NCI-H748 (cell line): Measurements from ENCODE around the gene CDH8.

Experiments
- DNase-seq: peaks from one replicate; lab custom pipeline; 2025; ENCODE audit not compliant: unreplicated experiment; lab: John Stamatoyannopoulos, UW

CDH8 gene

GRCh38 chr16:62034231-62035114, 1.8 kb downstream of the CDH8 start:
- DNase-seq: peak; percentile 65

GRCh38 chr16:62033065-62033464, 3.2 kb downstream of the CDH8 start:
- DNase-seq: peak; percentile 4

- no peak for DNase-seq
Observed at GRCh38 chr16:62029947-62030346, 6.3 kb downstream of the CDH8 start.

GRCh38 chr16:62022688-62023087, 13.6 kb downstream of the CDH8 start:
- no peak for DNase-seq

GRCh38 chr16:62021161-62021581, 15.1 kb downstream of the CDH8 start:
- no peak for DNase-seq

- DNase-seq: no peak
Observed at GRCh38 chr16:62020681-62021080, 15.6 kb downstream of the CDH8 start.

GRCh38 chr16:62019851-62020250, 16.4 kb downstream of the CDH8 start:
- DNase-seq: no peak

- peak; percentile 62 for DNase-seq
Observed at GRCh38 chr16:62018301-62019060, 17.8 kb downstream of the CDH8 start.

- DNase-seq: peak; percentile 86
Observed at GRCh38 chr16:62014319-62014923, 21.8 kb downstream of the CDH8 start.

- DNase-seq: peak; percentile 66
Observed at GRCh38 chr16:62010186-62010585, 26.1 kb downstream of the CDH8 start.

GRCh38 chr16:61998460-61998859, 37.8 kb downstream of the CDH8 start:
- DNase-seq: no peak

GRCh38 chr16:61993108-61993507, 43.1 kb downstream of the CDH8 start:
- no peak for DNase-seq

GRCh38 chr16:61987474-61988012, 48.7 kb downstream of the CDH8 start:
- no peak for DNase-seq

GRCh38 chr16:61969077-61969382, 67.2 kb downstream of the CDH8 start:
- DNase-seq: no peak

GRCh38 chr16:61968242-61969076, 67.8 kb downstream of the CDH8 start:
- DNase-seq: no peak

- no peak for DNase-seq
Observed at GRCh38 chr16:61957075-61957855, 79.0 kb downstream of the CDH8 start.

- no peak for DNase-seq
Observed at GRCh38 chr16:61952841-61953240, 83.4 kb downstream of the CDH8 start.

GRCh38 chr16:61948414-61948813, 87.8 kb downstream of the CDH8 start:
- no peak for DNase-seq

- DNase-seq: no peak
Observed at GRCh38 chr16:61946019-61946418, 90.2 kb downstream of the CDH8 start.

- DNase-seq: no peak
Observed at GRCh38 chr16:61945511-61945910, 90.7 kb downstream of the CDH8 start.
